Measurements from ENCODE around the gene DCAF8. TPM values are rescaled to one million over a fixed set of nuclear protein-coding genes. Genes with fewer than 3 reads are reported as not detected.
"Not testable (repeated sequence)": the region's sequence is repeated elsewhere in the genome, so short reads cannot be mapped to it uniquely, and the experiment has no call there.

Gene DCAF8
- total RNA-seq: 100 to 1,000 TPM in 1 of 2 donors, 10 to 100 TPM in 1; 98.5 to 121 TPM
- long read RNA-seq, full-length matches to known transcripts: 51 of 127 reads
- long read RNA-seq, partial matches to known transcripts: 21 of 127 reads
- long read RNA-seq, other reads (novel, unspliced or antisense): 55 of 127 reads

- intact Hi-C loops (cut with DNase I): no loop called here
- DNase-seq: peak; percentile 99
Measured at GRCh38 chr1:160261893-160262794, at the start of gene DCAF8. Gene DCAF8, minus strand, starts transcription at chr1:160262549. Its CDS starts 18,541 bp downstream, at chr1:160244008.

GRCh38 chr1:160309571-160309970 lies 47.2 kb upstream of the DCAF8 start:
- intact Hi-C loops (cut with DNase I): no loop called here
- DNase-seq (no peak), ATAC-seq (no peak)

More at GRCh38 chr1:160261893-160262794, at the start of gene DCAF8:
- ATAC-seq: peak; percentile 98

GRCh38 chr1:160309185-160309557 lies 46.8 kb upstream of the DCAF8 start:
- ATAC-seq: no peak
- intact Hi-C loops (cut with DNase I): no loop called here
- no peak for DNase-seq

- ATAC-seq (peak in 1 of 2 donors; percentile 22), DNase-seq (no peak)
- intact Hi-C loops (cut with DNase I): no loop called here
Measured at GRCh38 chr1:160308451-160309184, 46.3 kb upstream of the DCAF8 start.

GRCh38 chr1:160307118-160307791 lies 44.9 kb upstream of the DCAF8 start:
- ATAC-seq: peak in 1 of 2 donors; percentile 24
- DNase-seq: no peak
- intact Hi-C loops (cut with DNase I): no loop called here

- DNase-seq (no peak), ATAC-seq (no peak)
- intact Hi-C loops (cut with DNase I): no loop called here
Measured at GRCh38 chr1:160300173-160300572, 37.8 kb upstream of the DCAF8 start.

GRCh38 chr1:160296036-160296435 lies 33.7 kb upstream of the DCAF8 start:
- intact Hi-C loops (cut with DNase I): no loop called here
- DNase-seq (no peak), ATAC-seq (no peak)

GRCh38 chr1:160293020-160293968 lies 30.9 kb upstream of the DCAF8 start:
- ATAC-seq (peak in 1 of 2 donors; percentile 27), DNase-seq (no peak)
- intact Hi-C loops (cut with DNase I): loop anchor here in 1 of 2 donors (5.0 kb wide), 2 partner anchors 34 to 206 kb away; no protein-coding TSS in a partner anchor

GRCh38 chr1:160291248-160292220 lies 29.2 kb upstream of the DCAF8 start:
- DNase-seq: peak; percentile 53
- peak; percentile 84 to 86 for ATAC-seq
- intact Hi-C loops (cut with DNase I): loop anchor here in 1 of 2 donors (2.0 to 5.0 kb wide), 3 partner anchors 36 to 204 kb away; no protein-coding TSS in a partner anchor

GRCh38 chr1:160287769-160288168 lies 25.4 kb upstream of the DCAF8 start:
- intact Hi-C loops (cut with DNase I): not testable (repeated sequence)

GRCh38 chr1:160285506-160285905 lies 23.2 kb upstream of the DCAF8 start:
- no peak for DNase-seq
- intact Hi-C loops (cut with DNase I): no loop called here
- no peak for ATAC-seq

More at GRCh38 chr1:160287769-160288168, 25.4 kb upstream of the DCAF8 start:
- ATAC-seq, DNase-seq: not testable (repeated sequence)

GRCh38 chr1:160284782-160285344 lies 22.5 kb upstream of the DCAF8 start, which contains the start of gene PEX19:
Gene PEX19, minus strand, starts transcription at chr1:160285133. Its CDS starts 9 bp downstream, at chr1:160285124.
- DNase-seq (peak; percentile 94), ATAC-seq (peak; percentile 99 to 100)
- intact Hi-C loops (cut with DNase I): no loop called here

GRCh38 chr1:160284220-160284781 lies 22.0 kb upstream of the DCAF8 start:
- ATAC-seq: peak; percentile 53 to 64
- intact Hi-C loops (cut with DNase I): no loop called here
- DNase-seq: no peak

GRCh38 chr1:160282807-160283206 lies 20.5 kb upstream of the DCAF8 start:
- DNase-seq (no peak), ATAC-seq (no peak)
- intact Hi-C loops (cut with DNase I): no loop called here

GRCh38 chr1:160277987-160278386 lies 15.6 kb upstream of the DCAF8 start:
- ATAC-seq: no peak
- no peak for DNase-seq
- intact Hi-C loops (cut with DNase I): no loop called here

GRCh38 chr1:160277330-160277729 lies 15.0 kb upstream of the DCAF8 start:
- intact Hi-C loops (cut with DNase I): no loop called here
- ATAC-seq (no peak), DNase-seq (no peak)
